Measurements from ENCODE around the gene CCDC12.

CCDC12 gene

DNA sequence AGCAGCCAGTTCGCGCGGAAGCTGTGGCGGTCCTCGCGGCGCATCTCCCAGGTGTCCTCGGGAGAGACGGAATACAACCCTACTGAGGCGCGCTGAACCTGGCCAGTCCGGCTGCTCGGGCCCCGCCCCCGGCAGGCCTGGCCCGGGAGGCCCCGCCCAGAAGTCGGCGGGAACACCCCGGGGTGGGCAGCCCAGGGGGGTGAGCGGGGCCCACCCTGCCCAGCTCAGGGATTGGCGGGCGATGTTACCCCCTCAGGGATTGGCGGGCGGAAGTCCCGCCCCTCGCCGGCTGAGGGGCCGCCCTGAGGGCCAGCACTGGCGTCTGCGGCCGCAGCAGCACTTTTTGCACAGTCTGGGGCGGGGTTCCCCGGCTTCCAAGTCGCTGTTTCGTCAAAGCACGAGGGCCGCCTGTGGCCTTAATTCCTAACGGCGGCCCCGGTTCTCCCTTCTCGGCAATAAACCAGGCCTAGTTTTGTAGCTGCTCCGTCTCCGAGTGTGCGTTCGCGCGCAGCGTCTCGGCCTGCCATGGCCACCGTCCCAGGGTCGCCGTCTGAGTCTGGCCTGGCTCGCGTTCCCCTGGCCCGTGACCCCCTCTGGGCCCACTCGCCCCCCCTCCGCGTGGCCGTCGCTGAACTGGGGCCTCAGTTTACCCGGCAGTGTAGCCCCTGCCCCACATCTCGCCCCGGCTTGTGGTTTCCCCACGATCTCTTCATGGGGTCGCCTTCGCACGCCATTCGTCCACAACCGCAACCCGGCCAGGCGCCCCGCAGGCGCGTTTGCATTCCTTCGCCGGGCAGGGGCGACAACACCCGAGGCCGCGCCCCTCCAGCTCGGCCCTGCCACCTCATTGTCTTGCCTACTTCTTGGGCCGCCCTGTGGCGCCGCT is 32.9 kb upstream of the CCDC12 start:
- TF ChIP-seq PKNOX1 (IDR thresholded peaks at IDR 0.05) (peak; percentile 86), ZNF384 (IDR thresholded peaks at IDR 0.05) (no peak)
- peak; percentile 76 for DNase-seq (ENCODE audit: extremely low spot score)
- CTCF ChIA-PET, result interaction anchor here (1.3 kb wide), 1 partner anchor 86 kb away, joined by 4 read pairs; no protein-coding TSS in a partner anchor
- POLR2A ChIA-PET, result interaction anchor here (0.6 to 3.0 kb wide), 19 partner anchors 9 to 371 kb away, joined by 3 to 14 read pairs (median 3); partner anchors contain the start of genes NBEAL2, PTPN23 and SETD2

GRCh38 chr3:47008851-47009224 is 32.3 kb upstream of the CCDC12 start:
- TF ChIP-seq ELF4 (IDR thresholded peaks at IDR 0.05), result no peak
- TF ChIP-seq ARNT (IDR thresholded peaks at IDR 0.05), result no peak
- TF ChIP-seq FOXK2 (IDR thresholded peaks at IDR 0.05), result no peak
- TF ChIP-seq SP1 (IDR thresholded peaks at IDR 0.05), result no peak
- TF ChIP-seq FOXM1 (IDR thresholded peaks at IDR 0.05; ENCODE audit: borderline replicate concordance), result no peak
- no peak for TF ChIP-seq HDGF (IDR thresholded peaks at IDR 0.05; ENCODE audit: borderline replicate concordance)
- DNase-seq (ENCODE audit: extremely low spot score), result no peak
- POLR2A ChIA-PET, result interaction anchor here (0.6 to 3.0 kb wide), 19 partner anchors 9 to 372 kb away, joined by 3 to 14 read pairs (median 3); partner anchors contain the start of genes NBEAL2, PTPN23 and SETD2
- CTCF ChIA-PET, result interaction anchor here (1.3 kb wide), 1 partner anchor 85 kb away, joined by 4 read pairs; no protein-coding TSS in a partner anchor

- POLR2A ChIA-PET, result interaction anchor here (0.9 to 1.3 kb wide), 2 partner anchors 15 to 156 kb away, joined by 3 to 9 read pairs; partner anchors contain the start of gene SETD2
Measured at GRCh38 chr3:47008234-47008796, 31.8 kb upstream of the CCDC12 start.

GRCh38 chr3:47007482-47008233 is 31.1 kb upstream of the CCDC12 start:
- CTCF ChIA-PET, result no interaction called here
- no peak for DNase-seq (ENCODE audit: extremely low spot score)
- no peak for TF ChIP-seq BHLHE40 (IDR thresholded peaks at IDR 0.05; ENCODE audit: borderline replicate concordance)
- TF ChIP-seq ZNF384 (IDR thresholded peaks at IDR 0.05), result no peak
- TF ChIP-seq FOXK2 (IDR thresholded peaks at IDR 0.05), result no peak
- no peak for TF ChIP-seq NFRKB (IDR thresholded peaks at IDR 0.05)
- no peak for TF ChIP-seq SP1 (IDR thresholded peaks at IDR 0.05)
- TF ChIP-seq FOXA1 (IDR thresholded peaks at IDR 0.05), result no peak
- no peak for TF ChIP-seq PKNOX1 (IDR thresholded peaks at IDR 0.05)
- TF ChIP-seq LEF1 (IDR thresholded peaks at IDR 0.05; ENCODE audit: borderline replicate concordance), result no peak
- no peak for TF ChIP-seq L3MBTL2 (conservative IDR thresholded peaks at IDR 0.05)
- no peak for TF ChIP-seq TARDBP (IDR thresholded peaks at IDR 0.05)
- POLR2A ChIA-PET, result no interaction called here

More at GRCh38 chr3:47008234-47008796, 31.8 kb upstream of the CCDC12 start:
- no peak for DNase-seq (ENCODE audit: extremely low spot score)
- CTCF ChIA-PET, result no interaction called here
- TF ChIP-seq L3MBTL2 (conservative IDR thresholded peaks at IDR 0.05) (no peak), FOXK2 (IDR thresholded peaks at IDR 0.05) (no peak), HDGF (IDR thresholded peaks at IDR 0.05; ENCODE audit: borderline replicate concordance) (no peak), TARDBP (IDR thresholded peaks at IDR 0.05) (no peak), SP1 (IDR thresholded peaks at IDR 0.05) (no peak), PKNOX1 (IDR thresholded peaks at IDR 0.05) (no peak), SUZ12 (IDR thresholded peaks at IDR 0.05) (no peak), ELF4 (IDR thresholded peaks at IDR 0.05) (no peak), ARNT (IDR thresholded peaks at IDR 0.05) (no peak), ZNF384 (IDR thresholded peaks at IDR 0.05) (no peak), FOXA1 (IDR thresholded peaks at IDR 0.05) (no peak), CTBP1 (IDR thresholded peaks at IDR 0.05; ENCODE audit: borderline replicate concordance) (no peak), FOXM1 (IDR thresholded peaks at IDR 0.05; ENCODE audit: borderline replicate concordance) (no peak), LEF1 (IDR thresholded peaks at IDR 0.05; ENCODE audit: borderline replicate concordance) (no peak), BHLHE40 (IDR thresholded peaks at IDR 0.05; ENCODE audit: borderline replicate concordance) (no peak), NFRKB (IDR thresholded peaks at IDR 0.05) (no peak)

DNA sequence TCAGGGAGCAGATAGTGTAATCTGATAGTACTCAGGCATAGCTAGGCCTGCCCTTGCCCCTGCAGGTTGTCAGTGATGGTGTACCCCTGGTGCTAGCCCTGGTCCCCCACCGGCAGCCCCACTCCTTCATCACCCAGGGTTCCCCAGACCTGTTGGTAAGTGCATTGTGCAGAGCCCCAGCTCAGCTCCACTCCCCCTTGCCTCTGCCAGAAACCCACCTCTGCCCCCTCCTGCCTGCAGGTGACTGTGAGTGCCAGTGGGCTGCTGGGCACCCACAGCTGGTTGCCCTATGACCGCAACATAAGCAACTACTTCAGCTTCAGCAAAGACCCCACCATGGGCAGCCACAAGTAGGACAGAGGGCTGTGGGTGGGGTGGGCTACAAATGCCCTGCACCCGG is 30.5 kb upstream of the CCDC12 start:
- no peak for DNase-seq (ENCODE audit: extremely low spot score)
- POLR2A ChIA-PET, result interaction anchor here (0.8 kb wide), 1 partner anchor 26 kb away, joined by 3 read pairs; no protein-coding TSS in a partner anchor
- TF ChIP-seq ELF4 (IDR thresholded peaks at IDR 0.05) (no peak), LEF1 (IDR thresholded peaks at IDR 0.05; ENCODE audit: borderline replicate concordance) (no peak), BHLHE40 (IDR thresholded peaks at IDR 0.05; ENCODE audit: borderline replicate concordance) (no peak), NFRKB (IDR thresholded peaks at IDR 0.05) (no peak), L3MBTL2 (conservative IDR thresholded peaks at IDR 0.05) (no peak), PKNOX1 (IDR thresholded peaks at IDR 0.05) (no peak), FOXK2 (IDR thresholded peaks at IDR 0.05) (no peak), TARDBP (IDR thresholded peaks at IDR 0.05) (no peak), SUZ12 (IDR thresholded peaks at IDR 0.05) (no peak), CTBP1 (IDR thresholded peaks at IDR 0.05; ENCODE audit: borderline replicate concordance) (no peak), ARNT (IDR thresholded peaks at IDR 0.05) (no peak)
- CTCF ChIA-PET, result no interaction called here
